Activated CD8-positive, alpha-beta memory T cell treated with anti-CD3 and anti-CD28 coated beads for 48 hours (primary cell): ENCODE measurements around the gene RNF220.
"Not testable (repeated sequence)": the region's sequence is repeated elsewhere in the genome, so short reads cannot be mapped to it uniquely, and the experiment has no call there.

Source experiments
- DNase-seq, 3 experiments: peaks; one replicate each; pipeline ENCODE4 v3.0.0-alpha.2; 2020; ENCODE audit warnings: low read depth in 2 of 3, low spot score in 2 of 3

The RNF220 gene

DNA sequence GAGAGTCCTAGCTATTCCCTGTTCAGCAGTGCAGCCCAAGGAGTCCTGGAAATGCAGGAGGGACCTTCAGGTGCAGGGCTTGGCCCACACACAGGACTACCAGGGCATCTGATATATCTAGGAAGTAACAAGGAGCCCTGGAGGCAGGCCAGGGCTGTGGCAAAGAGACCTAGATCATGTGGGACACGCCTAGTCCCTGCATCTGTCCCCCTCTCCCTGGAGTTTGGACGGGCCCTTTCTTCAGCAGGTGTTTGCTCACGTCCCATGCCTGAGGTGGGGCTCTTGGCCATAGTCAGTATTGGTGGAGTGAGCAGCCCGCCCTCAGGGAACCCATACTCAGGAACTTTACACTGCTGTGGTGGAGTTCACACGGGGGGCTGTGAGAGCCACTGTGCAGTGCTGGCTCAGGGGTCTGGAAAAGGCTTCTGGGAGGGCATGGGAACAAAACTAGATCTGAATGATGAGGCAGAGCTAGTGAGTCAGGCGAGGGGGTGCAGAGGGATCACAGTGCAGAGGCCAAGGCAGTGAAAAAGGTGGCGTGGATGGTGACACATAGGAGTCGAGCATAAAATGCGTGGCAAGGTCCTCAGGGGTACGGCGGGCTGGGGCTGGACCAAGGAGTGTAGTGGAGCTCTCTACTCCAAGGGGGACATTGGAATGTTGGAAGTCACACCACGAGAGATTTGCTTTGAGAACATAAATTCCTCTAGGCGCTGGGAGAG lies 243.6 kb downstream of the RNF220 start:
- DNase-seq, result no peak

- no peak for DNase-seq
Observed at GRCh38 chr1:44649788-44650158, 244.7 kb downstream of the RNF220 start.

GRCh38 chr1:44650159-44650831 lies 245.2 kb downstream of the RNF220 start:
- DNase-seq, result no peak

GRCh38 chr1:44651069-44651468 lies 246.0 kb downstream of the RNF220 start:
- DNase-seq, result no peak

- DNase-seq, result peak; percentile 40 to 74 (median 59)
Observed at GRCh38 chr1:44652445-44653106, 247.5 kb downstream of the RNF220 start.

- no peak for DNase-seq
Observed at GRCh38 chr1:44653107-44653964, 248.3 kb downstream of the RNF220 start.

- DNase-seq, result no peak
Observed at GRCh38 chr1:44654621-44655187, 249.6 kb downstream of the RNF220 start.

DNA sequence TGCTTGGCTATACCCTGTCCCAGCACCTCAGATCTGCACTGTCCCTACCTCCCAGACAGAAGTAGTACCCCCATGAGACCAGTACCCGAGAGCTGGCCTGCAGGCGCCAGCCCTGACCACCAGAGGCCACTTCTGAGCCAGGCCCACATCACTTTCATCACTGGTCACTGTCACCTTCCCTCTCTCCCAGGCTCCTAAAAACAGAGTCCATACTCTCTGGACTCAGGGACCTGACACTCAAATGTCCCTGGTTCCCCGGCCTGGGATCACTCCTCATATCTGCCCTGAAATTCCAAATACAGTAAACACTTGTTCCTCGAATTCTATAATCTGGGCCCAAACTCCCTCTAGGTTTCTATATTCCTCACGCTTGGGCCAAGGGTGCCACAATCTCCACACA lies 250.6 kb downstream of the RNF220 start:
- DNase-seq, result no peak

DNA sequence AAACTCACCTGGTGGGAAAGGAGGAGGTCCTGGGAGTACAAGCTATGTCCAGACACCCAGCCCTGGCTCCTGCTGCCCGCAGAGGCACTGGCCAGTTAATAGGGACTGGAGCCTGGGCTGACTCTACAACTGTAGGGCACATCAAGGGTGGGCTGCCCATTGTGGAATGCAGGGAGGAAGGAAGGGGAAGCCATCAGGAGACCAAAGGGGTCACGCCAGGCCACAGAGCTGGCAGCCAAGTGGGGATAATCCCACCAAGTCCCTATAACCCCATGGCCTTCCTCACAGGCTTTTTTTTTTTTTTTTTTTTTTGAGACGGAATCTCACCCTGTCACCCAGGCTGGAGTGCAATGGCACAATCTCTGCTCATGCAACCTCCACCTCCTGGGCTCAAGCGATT lies 254.5 kb downstream of the RNF220 start:
- no peak for DNase-seq

DNA sequence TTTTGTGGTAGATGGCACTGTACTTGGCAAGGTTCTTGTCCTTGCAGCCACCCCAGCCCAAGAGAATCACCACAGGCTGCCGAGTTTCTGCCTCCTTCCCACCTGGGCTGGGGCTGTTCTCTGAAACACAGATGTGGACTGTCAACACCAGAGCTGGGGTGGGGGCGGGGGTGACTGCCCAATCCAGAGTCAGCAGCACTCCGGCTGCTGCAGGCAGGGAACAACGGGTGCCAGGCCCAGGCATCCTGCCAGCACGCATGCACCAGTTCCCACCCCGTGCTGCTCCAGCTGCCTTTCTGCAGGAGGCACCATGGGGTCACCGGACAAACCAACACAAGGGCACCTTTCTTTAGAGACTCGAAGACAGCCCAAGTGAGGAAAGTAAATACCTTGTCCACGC lies 255.1 kb downstream of the RNF220 start:
- DNase-seq, result no peak

GRCh38 chr1:44661781-44662682 lies 257.0 kb downstream of the RNF220 start:
- DNase-seq, result no peak

GRCh38 chr1:44662683-44663030 lies 257.6 kb downstream of the RNF220 start:
- no peak for DNase-seq

- no peak for DNase-seq
Observed at GRCh38 chr1:44663417-44663816, 258.4 kb downstream of the RNF220 start.

GRCh38 chr1:44664730-44665370 lies 259.8 kb downstream of the RNF220 start:
- DNase-seq, result no peak

DNA sequence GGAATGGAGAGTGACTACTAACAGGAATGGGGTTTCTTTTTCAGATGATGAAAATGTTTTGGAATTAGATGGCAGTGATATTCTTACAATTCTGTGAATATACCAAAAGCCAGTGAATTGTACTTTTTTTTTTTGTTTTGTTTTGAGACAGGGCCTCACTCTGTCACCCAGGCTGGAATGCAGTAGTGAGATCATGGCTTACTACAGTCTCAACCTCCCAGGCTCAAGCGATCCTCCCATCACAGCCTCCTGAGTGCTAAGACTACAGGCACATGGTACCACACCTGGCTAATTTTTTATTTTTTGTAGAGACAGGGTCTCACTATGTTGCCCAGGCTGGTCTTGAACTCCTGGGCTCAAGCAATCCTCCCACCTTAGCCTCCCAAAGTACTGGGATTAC lies 261.7 kb downstream of the RNF220 start:
- DNase-seq, result not testable (repeated sequence)

DNA sequence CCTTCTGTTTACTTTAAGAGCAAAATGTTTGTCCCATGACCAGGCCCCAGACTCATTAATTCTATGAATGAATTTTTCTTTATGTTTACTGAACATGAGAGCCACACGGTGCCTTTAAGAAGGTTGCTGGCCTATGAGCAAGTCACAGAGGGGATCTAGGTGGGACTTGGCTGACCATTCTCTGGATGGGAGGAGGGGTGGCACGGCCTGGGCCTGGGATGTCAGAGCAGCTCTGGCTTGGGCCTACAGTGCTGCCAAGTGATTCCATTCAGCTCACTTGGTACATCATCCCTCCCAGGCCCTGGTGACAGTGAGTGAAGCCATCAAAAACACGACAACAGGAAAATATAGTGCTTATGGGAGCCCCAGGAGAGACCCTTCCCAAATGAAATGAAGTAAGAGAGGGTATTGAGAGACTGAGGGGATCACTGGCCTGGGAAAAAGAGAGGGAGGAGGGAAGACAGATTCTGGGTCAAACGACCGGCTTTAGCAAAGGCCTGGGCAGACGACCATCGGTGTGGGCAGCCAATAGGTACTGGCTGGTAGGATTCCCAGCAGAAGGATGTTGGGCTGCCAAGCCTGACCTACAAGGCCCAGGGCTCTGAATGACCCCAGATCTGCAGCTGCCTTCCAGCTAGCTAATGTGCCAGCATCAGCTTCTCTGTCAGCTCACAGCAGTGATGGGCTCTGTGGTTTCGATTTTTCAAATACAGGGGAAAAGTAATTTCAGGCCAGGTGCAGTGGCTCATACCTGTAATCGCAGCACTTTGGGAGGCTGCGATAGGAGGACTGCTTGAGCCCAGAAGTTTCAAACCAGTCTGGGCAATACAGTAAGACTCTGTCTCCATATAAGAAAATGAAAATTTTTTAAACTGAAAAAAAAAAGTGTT lies 265.9 kb downstream of the RNF220 start:
- DNase-seq, result no peak

DNA sequence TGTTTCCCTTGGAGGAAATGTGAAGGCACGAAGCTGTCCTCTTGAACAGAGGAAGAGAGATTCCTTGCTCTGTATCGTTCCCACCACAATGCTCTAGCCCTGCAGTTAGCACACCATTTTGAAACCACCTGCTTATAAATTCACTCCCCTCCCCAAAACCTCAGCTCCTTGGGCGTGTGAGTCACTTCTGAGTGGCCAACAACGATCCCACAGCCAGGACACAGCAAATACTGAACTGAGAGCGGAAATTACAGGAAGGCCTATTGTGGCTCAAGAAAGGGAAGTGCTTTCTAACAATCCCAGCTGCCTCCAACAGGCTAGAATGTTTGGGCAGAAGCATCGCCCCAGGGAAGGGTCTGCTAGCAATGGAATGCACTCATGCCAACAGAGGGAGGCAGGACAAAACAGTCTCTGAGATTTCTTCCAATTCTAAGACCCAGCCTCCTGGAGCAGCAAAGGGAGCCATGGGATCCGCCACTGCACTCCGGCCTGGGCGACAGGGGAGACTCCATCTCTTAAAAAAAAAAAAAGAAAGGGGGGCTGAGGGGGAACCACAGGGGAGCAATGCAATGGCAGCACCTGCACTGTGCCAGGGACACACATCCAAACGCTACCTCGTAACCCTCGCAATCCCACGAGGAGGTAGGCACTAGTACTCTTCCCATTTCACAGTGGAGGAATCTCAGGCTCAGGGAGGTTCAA lies 267.4 kb downstream of the RNF220 start:
- no peak for DNase-seq
